B cell (primary cell): ENCODE measurements around the gene INHBE. TPM values are rescaled to one million over a fixed set of nuclear protein-coding genes. Genes with fewer than 3 reads are reported as not detected.

Experiments
- ATAC-seq: fragments of 200-7000 bp; cut with Tn5 transposase; one replicate; pipeline ENCODE4 v1.10.0; 2021; ENCODE audit warnings: low read depth, mild to moderate bottlenecking, moderate number of reproducible peaks, moderate library complexity
- CTCF ChIA-PET: fragments of 350-600 bp; sonication (Branson Sonifier 250); formaldehyde crosslinking; loops from one replicate; lab custom pipeline; 2021; ENCODE audit warnings: antibody characterized with exemption, inconsistent platforms; lab: Charles Lee
- POLR2A ChIA-PET: fragments of 350-600 bp; sonication (Branson Sonifier 250); formaldehyde crosslinking; loops from one replicate; lab custom pipeline; 2021; ENCODE audit warnings: antibody characterized with exemption; lab: Charles Lee
- DNase-seq: peaks from one replicate; pipeline ENCODE4 v3.0.0; 2013
- H2AFZ ChIP-seq: 2 replicates; pipeline ENCODE4 v1.6.1; 2012; ENCODE audit warnings: mild to moderate bottlenecking, low read depth, low read length; ENCODE audit not compliant: insufficient read depth, poor library complexity, severe bottlenecking
- H3K27ac ChIP-seq, 2 donors: 1 replicate in 1 of 2; 2 replicates in 1 of 2; pipeline ENCODE4 v1.5.1; 2012 to 2013; ENCODE audit warnings: low read length in 2 of 2, mild to moderate bottlenecking in 2 of 2, moderate library complexity in 1 of 2
- H3K27me3 ChIP-seq, 4 experiments: fragments of 200-600 bp in 1 of 4; sonication (generic) in 1 of 4; replicated peaks in 1 of 4; 1 replicate in 2 of 4; 2 replicates in 2 of 4; pipeline versions ENCODE4 v1.6.1 to v1.7.0; 2013 to 2016; ENCODE audit warnings: low read length in 3 of 4, mild to moderate bottlenecking in 2 of 4, mixed read lengths in 1 of 4, moderate library complexity in 1 of 4; ENCODE audit not compliant: insufficient read depth in 4 of 4, control insufficient read depth in 3 of 4; ENCODE audit errors: control extremely low read depth in 1 of 4
- H3K36me3 ChIP-seq, 2 experiments: replicated peaks in 1 of 2; 1 replicate in 1 of 2; 2 replicates in 1 of 2; pipeline versions ENCODE4 v1.6.1 to v1.7.1; 2013; ENCODE audit warnings: low read length in 1 of 2; ENCODE audit not compliant: insufficient read depth in 2 of 2, control insufficient read depth in 1 of 2; ENCODE audit errors: control extremely low read depth in 1 of 2, extremely low read depth in 1 of 2
- H3K4me1 ChIP-seq, 2 donors: fragments of 200-600 bp in 1 of 2; sonication (generic) in 1 of 2; 1 replicate in 1 of 2; 2 replicates in 1 of 2; pipeline versions ENCODE4 v1.5.1 to v1.6.1; 2013 to 2017; ENCODE audit warnings: low read length in 2 of 2; ENCODE audit not compliant: control insufficient read depth in 2 of 2, insufficient read depth in 2 of 2
- H3K4me2 ChIP-seq: replicated peaks from 2 replicates; pipeline ENCODE3; 2012; ENCODE audit warnings: mild to moderate bottlenecking, low read depth, low read length; ENCODE audit not compliant: poor library complexity, severe bottlenecking
- H3K4me3 ChIP-seq, 5 experiments: fragments of 200-600 bp in 1 of 5; sonication (generic) in 1 of 5; 1 replicate in 3 of 5; 2 replicates in 2 of 5; pipeline versions ENCODE4 v1.5.1 to v1.7.0; 2011 to 2016; ENCODE audit warnings: low read length in 4 of 5, mild to moderate bottlenecking in 4 of 5, low read depth in 2 of 5, control low read depth in 1 of 5, moderate library complexity in 1 of 5; ENCODE audit not compliant: insufficient read depth in 1 of 5; ENCODE audit errors: control extremely low read depth in 1 of 5, extremely low read depth in 1 of 5
- H3K79me2 ChIP-seq: fragments of 200-600 bp; sonication (generic); one replicate; pipeline ENCODE4 v1.6.0; 2016; ENCODE audit warnings: low read length; ENCODE audit not compliant: control insufficient read depth, insufficient read depth
- H3K9ac ChIP-seq: fragments of 200-600 bp; sonication (generic); 2 replicates; pipeline ENCODE4 v1.6.1; 2017; ENCODE audit warnings: mild to moderate bottlenecking, low read length, moderate library complexity
- H3K9me3 ChIP-seq, 3 donors: one replicate each; pipeline versions ENCODE4 v1.6.1 to v1.7.1; 2013; ENCODE audit warnings: low read length in 2 of 3; ENCODE audit not compliant: control insufficient read depth in 2 of 3, insufficient read depth in 1 of 3; ENCODE audit errors: control extremely low read depth in 1 of 3
- H4K20me1 ChIP-seq: 2 replicates; pipeline ENCODE4 v1.6.0; 2012; ENCODE audit warnings: mild to moderate bottlenecking, low read length; ENCODE audit not compliant: insufficient read depth, control insufficient read depth, poor library complexity, severe bottlenecking
- H3K27ac Mint-ChIP-seq: one replicate; pipeline ENCODE4 v1.8.0; 2021; ENCODE audit warnings: mixed read lengths
- H3K27me3 Mint-ChIP-seq: one replicate; pipeline ENCODE4 v1.8.0; 2021; ENCODE audit warnings: mixed read lengths
- H3K4me1 Mint-ChIP-seq: one replicate; pipeline ENCODE4 v1.8.0; 2021; ENCODE audit warnings: mixed read lengths
- H3K4me3 Mint-ChIP-seq: one replicate; pipeline ENCODE4 v1.8.0; 2021; ENCODE audit warnings: mixed read lengths
- H3K9me3 Mint-ChIP-seq: one replicate; pipeline ENCODE4 v1.8.0; 2022; ENCODE audit warnings: mixed read lengths; ENCODE audit not compliant: insufficient read depth
- CTCF ChIP-seq: fragments of 200-600 bp; IDR thresholded peaks from one replicate; pipeline ENCODE4 v1.8.0; 2022; ENCODE audit warnings: antibody characterized with exemption, mild to moderate bottlenecking
- EZH2 ChIP-seq: IDR thresholded peaks from 2 replicates; pipeline ENCODE4 v1.6.1; 2012; ENCODE audit warnings: borderline replicate concordance, low read depth, mild to moderate bottlenecking, moderate library complexity, low read length; ENCODE audit not compliant: insufficient read depth, poor library complexity, severe bottlenecking
- WGBS: methylation state at CpG from one replicate; pipeline ENCODE4 v1.1.5; 2013; ENCODE audit warnings: missing lambda C conversion rate; ENCODE audit not compliant: insufficient coverage; 5-methylcytosine and 5-hydroxymethylcytosine counted together
- intact Hi-C: fragments of 100-400 bp; cut with micrococcal nuclease; formaldehyde crosslinking; loops from one replicate; pipeline ENCODE4 v1.10.0; 2022
- polyA plus RNA-seq: library from polyadenylated mRNA; depleted of rRNA; stranded (reverse); fragments of >200 nt; gene quantifications from 2 replicates; pipeline ENCODE4 v1.2.3, GENCODE V29; 2012
- total RNA-seq, 2 donors: library from RNA; stranded (reverse); fragments of 120-200 nt in 1 of 2; gene quantifications; 1 replicate in 1 of 2; 2 replicates in 1 of 2; pipeline versions ENCODE4 v1.2.3 to v1.2.4, GENCODE V29; 2013 to 2022

INHBE gene
- total and polyA plus RNA-seq, 2 donors (not counting 1 experiment from before 2014, with no cell fraction given): not detected

- Histone ChIP-seq H2AFZ (no peak overlapping the region), H4K20me1 (peaks cover 5% of the 10 kb centered on the region), H3K9ac (no peak overlapping the region), H3K79me2 (peaks cover 67% of the 10 kb centered on the region), H3K27me3 (no peaks in the 10 kb centered on the region), H3K4me1 (peaks cover 33 to 40% of the 10 kb centered on the region in 2 donors), H3K4me3 (no peak overlapping the region), H3K4me2 (no peak overlapping the region), H3K27ac (no peak overlapping the region), H3K36me3 (peaks cover 0 to 17% of the 10 kb centered on the region in 2 experiments), H3K9me3 (no peaks in the 10 kb centered on the region)
- H3K4me1 Mint-ChIP-seq: peaks cover 37% of the 10 kb centered on the region
- ChIA-PET POLR2A (interaction anchor here (0.6 to 1.5 kb wide), 4 partner anchors 8 to 31 kb away, joined by 3 to 4 read pairs (median 4); no protein-coding TSS in a partner anchor), CTCF (interaction anchor here (2.3 to 3.3 kb wide), 3 partner anchors 9 to 27 kb away, joined by 10 to 18 read pairs (median 15); partner anchors contain the start of gene GLI1)
- ATAC-seq (no peak), DNase-seq (no peak)
- no peak overlapping the region for H3K4me3 Mint-ChIP-seq
- H3K27me3 Mint-ChIP-seq: no peaks in the 10 kb centered on the region
- TF ChIP-seq EZH2 (no peak), CTCF (no peak)
- H3K9me3 Mint-ChIP-seq: no peaks in the 10 kb centered on the region
- intact Hi-C loops: loop anchor here (2.0 to 10.0 kb wide), 3 partner anchors 55 to 733 kb away; partner anchors contain the start of genes CDK4, MARCHF9, PRIM1 and R3HDM2
- peak overlapping the region; percentile 53 for H3K27ac Mint-ChIP-seq
These were observed 30.6 kb downstream of the INHBE start for GRCh38 chr12:57485695-57486094.

GRCh38 chr12:57487055-57487596, 32.0 kb downstream of the INHBE start:
- Mint-ChIP-seq H3K9me3 (no peaks in the 10 kb centered on the region), H3K4me1 (peaks cover 30% of the 10 kb centered on the region), H3K27ac (peak overlapping the region; percentile 93), H3K27me3 (no peaks in the 10 kb centered on the region), H3K4me3 (no peak overlapping the region)
- Histone ChIP-seq H2AFZ (no peak overlapping the region), H3K4me3 (peak overlapping the region in 1 of 5 experiments; percentile 75), H4K20me1 (peaks cover 5% of the 10 kb centered on the region), H3K4me1 (peaks cover 20 to 26% of the 10 kb centered on the region in 2 donors), H3K4me2 (peak overlapping the region; percentile 98), H3K9ac (peak overlapping the region; percentile 77), H3K27me3 (no peaks in the 10 kb centered on the region), H3K27ac (no peak overlapping the region), H3K36me3 (peaks cover 5 to 25% of the 10 kb centered on the region in 2 experiments), H3K9me3 (no peaks in the 10 kb centered on the region), H3K79me2 (peaks cover 61% of the 10 kb centered on the region)
- ChIA-PET POLR2A (interaction anchor here (0.7 to 1.0 kb wide), 2 partner anchors 10 to 34 kb away, joined by 3 read pairs; no protein-coding TSS in a partner anchor), CTCF (interaction anchor here (0.7 to 3.3 kb wide), 6 partner anchors 8 to 35 kb away, joined by 3 to 18 read pairs (median 8); partner anchors contain the start of gene GLI1)
- WGBS: 92% methylated on average over 10 of the region's 27 CpGs
- ATAC-seq: no peak
- no peak for DNase-seq
- intact Hi-C loops: loop anchor here (1.0 to 10.0 kb wide), 7 partner anchors 8 to 734 kb away; partner anchors contain the start of genes ARHGAP9, CDK4, DCTN2 and DDIT3
- no peak for TF ChIP-seq EZH2
- no peak for TF ChIP-seq CTCF
